IMR-90 (cell line): ENCODE measurements around the gene EFNB2. TPM values are rescaled to one million over a fixed set of nuclear protein-coding genes. Genes with fewer than 3 reads are reported as not detected.

Source experiments
- ATAC-seq: fragments of 200-7000 bp; cut with Tn5 transposase; 2 replicates; pipeline ENCODE4 v1.9.1; 2020; ENCODE audit warnings: low read depth, mild to moderate bottlenecking, moderate library complexity
- BruUV-seq: library from RNA; stranded (reverse); fragments of 400-500 nt; replicated peaks from 2 replicates; lab custom pipeline; 2021; lab: Mats Ljungman, UMichigan
- CTCF ChIA-PET: fragments of 300-600 bp; formaldehyde crosslinking; extraction: SDS; loops from one replicate; lab custom pipeline; 2021; ENCODE audit warnings: antibody characterized with exemption; lab: Yijun Ruan, JAX
- POLR2A ChIA-PET: fragments of 300-600 bp; sonication (Branson Sonifier 250); formaldehyde crosslinking; loops from one replicate; lab custom pipeline; 2022; ENCODE audit warnings: antibody characterized with exemption; ENCODE audit not compliant: unreplicated experiment; lab: Charles Lee
- DNase-seq: peaks from one replicate; pipeline ENCODE4 v3.0.0; 2013
- H2AFZ ChIP-seq: replicated peaks from 2 replicates; pipeline ENCODE3; 2013; ENCODE audit warnings: low read length, mild to moderate bottlenecking; ENCODE audit not compliant: poor library complexity
- H2AK5ac ChIP-seq: 2 replicates; pipeline ENCODE4 v1.6.1; 2013; ENCODE audit warnings: low read depth, low read length, inconsistent platforms
- H2AK9ac ChIP-seq: replicated peaks from 2 replicates; pipeline ENCODE3; 2013; ENCODE audit warnings: mild to moderate bottlenecking, low read depth, low read length, moderate library complexity; ENCODE audit not compliant: poor library complexity
- H2BK120ac ChIP-seq: 2 replicates; pipeline ENCODE4 v1.6.1; 2013; ENCODE audit warnings: low read depth, low read length, inconsistent platforms
- H2BK15ac ChIP-seq: 3 replicates; pipeline ENCODE4 v1.6.1; 2013; ENCODE audit warnings: low read depth, low read length, inconsistent platforms
- H2BK20ac ChIP-seq: 2 replicates; pipeline ENCODE4 v1.6.1; 2013; ENCODE audit warnings: low read depth, mild to moderate bottlenecking, inconsistent platforms, low read length, moderate library complexity
- H2BK5ac ChIP-seq: 2 replicates; pipeline ENCODE4 v1.6.1; 2013; ENCODE audit warnings: mild to moderate bottlenecking, low read depth, low read length, inconsistent platforms; ENCODE audit not compliant: poor library complexity, severe bottlenecking
- H3K14ac ChIP-seq: replicated peaks from 2 replicates; pipeline ENCODE4 v1.6.1; 2013; ENCODE audit warnings: low read depth, low read length, inconsistent platforms
- H3K18ac ChIP-seq: 2 replicates; pipeline ENCODE4 v1.6.1; 2013; ENCODE audit warnings: low read depth, low read length, control low read depth
- H3K23ac ChIP-seq: 2 replicates; pipeline ENCODE4 v1.6.1; 2013; ENCODE audit warnings: low read depth, low read length, inconsistent platforms
- H3K27ac ChIP-seq: 2 replicates; pipeline ENCODE4 v1.5.1; 2013; ENCODE audit warnings: mild to moderate bottlenecking, control low read depth, low read length; ENCODE audit not compliant: insufficient read depth
- H3K27me3 ChIP-seq: 2 replicates; pipeline ENCODE4 v1.6.1; 2013; ENCODE audit warnings: low read length; ENCODE audit not compliant: control insufficient read depth, insufficient read depth
- H3K36me3 ChIP-seq: 2 replicates; pipeline ENCODE4 v1.6.1; 2013; ENCODE audit warnings: low read length, mixed read lengths; ENCODE audit not compliant: control insufficient read depth, insufficient read depth
- H3K4ac ChIP-seq: 2 replicates; pipeline ENCODE4 v1.6.1; 2013; ENCODE audit warnings: low read depth, low read length, inconsistent platforms
- H3K4me1 ChIP-seq: 2 replicates; pipeline ENCODE4 v1.6.1; 2013; ENCODE audit warnings: low read length, mixed read lengths; ENCODE audit not compliant: control insufficient read depth, insufficient read depth
- H3K4me2 ChIP-seq: 2 replicates; pipeline ENCODE4 v1.6.1; 2013; ENCODE audit warnings: low read depth, mild to moderate bottlenecking, control low read depth, low read length, moderate library complexity
- H3K4me3 ChIP-seq: 2 replicates; pipeline ENCODE4 v1.5.1; 2013; ENCODE audit warnings: low read depth, mild to moderate bottlenecking, control low read depth, low read length, moderate library complexity; ENCODE audit not compliant: insufficient read depth
- H3K56ac ChIP-seq: 2 replicates; pipeline ENCODE4 v1.6.1; 2013; ENCODE audit warnings: low read length, inconsistent platforms; ENCODE audit not compliant: insufficient read depth; ENCODE audit errors: extremely low read depth
- H3K79me1 ChIP-seq, 2 experiments: 2 replicates each; pipeline ENCODE4 v1.6.1; 2013; ENCODE audit warnings: low read length in 2 of 2, inconsistent platforms in 1 of 2, low read depth in 1 of 2
- H3K9ac ChIP-seq: 2 replicates; pipeline ENCODE4 v1.6.1; 2013; ENCODE audit warnings: low read depth, low read length, control low read depth
- H3K9me1 ChIP-seq: 2 replicates; pipeline ENCODE4 v1.6.1; 2013; ENCODE audit warnings: low read length, inconsistent platforms; ENCODE audit not compliant: insufficient read depth
- H3K9me3 ChIP-seq: 2 replicates; pipeline ENCODE4 v1.6.1; 2013; ENCODE audit warnings: low read length; ENCODE audit not compliant: control insufficient read depth, insufficient read depth
- H4K20me1 ChIP-seq: 2 replicates; pipeline ENCODE4 v1.6.1; 2013; ENCODE audit warnings: low read length, inconsistent platforms; ENCODE audit not compliant: insufficient read depth
- H4K5ac ChIP-seq: 2 replicates; pipeline ENCODE4 v1.6.1; 2013; ENCODE audit warnings: mild to moderate bottlenecking, low read depth, low read length, control low read depth
- H4K8ac ChIP-seq, 2 experiments: 2 replicates each; pipeline ENCODE4 v1.6.1; 2013; ENCODE audit warnings: low read depth in 2 of 2, low read length in 2 of 2, control low read depth in 1 of 2, inconsistent platforms in 1 of 2
- H4K91ac ChIP-seq: 2 replicates; pipeline ENCODE4 v1.6.1; 2013; ENCODE audit warnings: low read depth, low read length, inconsistent platforms; ENCODE audit not compliant: insufficient read depth
- BHLHE40 ChIP-seq: fragments of 150-350 bp; IDR thresholded peaks from 2 replicates; pipeline ENCODE4 v1.6.1; 2016; ENCODE audit warnings: mild to moderate bottlenecking, low read depth, low read length
- CHD1 ChIP-seq: IDR thresholded peaks from 2 replicates; pipeline ENCODE4 v1.6.1; 2012; ENCODE audit warnings: low read depth, low read length, improper control_type of control experiment
- WGBS, 2 experiments: methylation state at CpG; one replicate each; pipeline versions ENCODE4 v1.1.5 to v1.1.7; 2013; ENCODE audit warnings: missing lambda C conversion rate in 2 of 2; ENCODE audit not compliant: insufficient read length in 1 of 2; ENCODE audit errors: extremely low coverage in 2 of 2; 5-methylcytosine and 5-hydroxymethylcytosine counted together
- dilution Hi-C: fragments of 300-500 bp; cut with HindIII; formaldehyde crosslinking; loops from one replicate; pipeline ENCODE4 v1.14.3; 2018; ENCODE audit warnings: low sequenced_read_pairs; ENCODE audit not compliant: unreplicated experiment
- in situ Hi-C: fragments of 300-500 bp; cut with MboI; formaldehyde crosslinking; loops from 3 replicates; pipeline ENCODE4 v1.14.3; 2019; ENCODE audit warnings: low sequenced_read_pairs, inconsistent platforms, mixed read lengths
- intact Hi-C: fragments of 100-400 bp; cut with micrococcal nuclease; formaldehyde crosslinking; loops from 2 replicates; pipeline ENCODE4 v1.10.0; 2022
- polyA plus RNA-seq, 3 experiments: library from polyadenylated mRNA; depleted of rRNA; stranded (reverse); fragments of >200 nt; gene quantifications; 2 replicates each; pipeline ENCODE4 v1.2.3, GENCODE V29; 2012; ENCODE audit warnings: low replicate concordance in 1 of 3
- total RNA-seq: library from RNA; depleted of rRNA; stranded (reverse); fragments of >200 nt; gene quantifications from 2 replicates; pipeline ENCODE4 v1.2.3, GENCODE V29; 2012

The EFNB2 gene
- total and polyA plus RNA-seq, 2 of the 4 experiments (the other 2 are of a cell fraction): 5.4 to 6.0 TPM

DNA sequence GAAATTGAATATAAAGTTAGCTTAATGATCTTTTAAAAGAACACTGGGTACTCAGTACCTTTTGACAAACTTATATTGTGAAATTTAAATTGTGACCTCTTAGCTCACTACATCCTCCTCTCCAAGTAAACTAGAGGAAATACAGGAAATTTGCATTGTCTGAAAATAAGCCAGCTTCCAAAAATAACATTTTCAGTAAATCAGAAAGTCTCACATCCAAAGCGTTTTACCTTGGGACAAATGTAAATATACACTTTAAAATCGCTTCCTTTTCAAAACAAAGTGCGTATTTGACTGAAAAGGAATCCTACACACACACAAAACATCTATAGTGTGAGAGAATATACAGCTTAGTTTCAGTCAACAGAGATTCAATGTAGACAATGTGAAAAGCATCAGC lies 2.1 kb upstream of the EFNB2 start:
- H4K8ac ChIP-seq: no peak overlapping the region
- no peak overlapping the region for H2BK15ac ChIP-seq
- no CpG with 5 or more reads among the region's 3 CpGs for WGBS, 2 experiments
- no TSS peak for BruUV-seq
- no peak for TF ChIP-seq BHLHE40
- no peak for TF ChIP-seq CHD1
- H2AK9ac ChIP-seq: no peak overlapping the region
- no peak overlapping the region for H2AK5ac ChIP-seq
- dilution Hi-C loops (no loop called here), intact Hi-C loops (loop anchor here (1.0 to 10.0 kb wide), 2 partner anchors 83 to 1093 kb away; no protein-coding TSS in a partner anchor), in situ Hi-C loops (loop anchor here (10.0 to 25.0 kb wide), 4 partner anchors 1100 to 1963 kb away; no protein-coding TSS in a partner anchor)
- no peak overlapping the region for H3K56ac ChIP-seq
- H3K18ac ChIP-seq: no peak overlapping the region
- no peak overlapping the region for H4K5ac ChIP-seq
- no peak overlapping the region for H3K4ac ChIP-seq
- 0 out of 2 replicates have a peak, but pooled peaks cover 2% of the 10 kb centered on the region for H3K36me3 ChIP-seq
- H4K20me1 ChIP-seq: no peaks in the 10 kb centered on the region; the same call in none of the 2 replicates
- H3K27me3 ChIP-seq: no peaks in the 10 kb centered on the region
- H3K23ac ChIP-seq: no peak overlapping the region
- no peak for DNase-seq
- peaks cover under 1% of the 10 kb centered on the region; the same call in 1 of the 2 replicates for H3K4me1 ChIP-seq
- H3K14ac ChIP-seq: no peak overlapping the region
- H3K9ac ChIP-seq: no peak overlapping the region
- H3K79me1 ChIP-seq: peaks cover 8 to 14% of the 10 kb centered on the region in 2 experiments; a peak in 3 of 4 replicates
- ChIA-PET POLR2A (no interaction called here), CTCF (interaction anchor here (1.0 kb wide), 1 partner anchor 444 kb away, joined by 3 read pairs; no protein-coding TSS in a partner anchor)
- H2AFZ ChIP-seq: no peak overlapping the region
- no peak overlapping the region for H2BK5ac ChIP-seq
- H2BK120ac ChIP-seq: no peak overlapping the region
- H2BK20ac ChIP-seq: no peak overlapping the region
- H3K9me1 ChIP-seq: no peaks in the 10 kb centered on the region
- H3K4me3 ChIP-seq: no peak overlapping the region
- ATAC-seq: no peak
- H3K27ac ChIP-seq: no peak overlapping the region
- H3K9me3 ChIP-seq: no peaks in the 10 kb centered on the region
- H4K91ac ChIP-seq: no peak overlapping the region
- no peak overlapping the region for H3K4me2 ChIP-seq
